Measurements from ENCODE around the gene AQP7.
"Not testable (repeated sequence)": the region's sequence is repeated elsewhere in the genome, so short reads cannot be mapped to it uniquely, and the experiment has no call there.

Gene AQP7

GRCh38 chr9:33393581-33393980 lies 8.8 kb downstream of the AQP7 start:
- DNase-seq: no peak

GRCh38 chr9:33392591-33393021 lies 9.8 kb downstream of the AQP7 start:
- not testable (repeated sequence) for DNase-seq

- peak; percentile 82 for DNase-seq
These were observed 11.1 kb downstream of the AQP7 start for GRCh38 chr9:33391111-33391771.

- no peak for DNase-seq
These were observed 14.0 kb downstream of the AQP7 start for GRCh38 chr9:33388110-33388994.

GRCh38 chr9:33386998-33387397 lies 15.4 kb downstream of the AQP7 start:
- not testable (repeated sequence) for DNase-seq

- not testable (repeated sequence) for DNase-seq
These were observed 15.7 kb downstream of the AQP7 start for GRCh38 chr9:33386641-33386996.

- not testable (repeated sequence) for DNase-seq
These were observed 16.3 kb downstream of the AQP7 start for GRCh38 chr9:33385979-33386640.

- DNase-seq: not testable (repeated sequence)
These were observed 16.8 kb downstream of the AQP7 start for GRCh38 chr9:33385536-33385935.

- not testable (repeated sequence) for DNase-seq
These were observed 19.0 kb downstream of the AQP7 start for GRCh38 chr9:33383396-33383795.

GRCh38 chr9:33382397-33382796 lies 20.0 kb downstream of the AQP7 start:
- DNase-seq: peak; percentile 7

- DNase-seq: peak; percentile 2
These were observed 21.1 kb downstream of the AQP7 start for GRCh38 chr9:33381231-33381791.

GRCh38 chr9:33380390-33381094 lies 21.8 kb downstream of the AQP7 start:
- no peak for DNase-seq

GRCh38 chr9:33379666-33380389 lies 22.5 kb downstream of the AQP7 start:
- DNase-seq: no peak

- no peak for DNase-seq
These were observed 24.1 kb downstream of the AQP7 start for GRCh38 chr9:33378121-33378795.

GRCh38 chr9:33377089-33377715 lies 25.2 kb downstream of the AQP7 start:
- DNase-seq: no peak

GRCh38 chr9:33375841-33376321 lies 26.5 kb downstream of the AQP7 start:
- DNase-seq: no peak

GRCh38 chr9:33375238-33375840 lies 27.0 kb downstream of the AQP7 start:
- peak; percentile 38 for DNase-seq

GRCh38 chr9:33374634-33375237 lies 27.6 kb downstream of the AQP7 start:
- peak; percentile 72 for DNase-seq

- DNase-seq: no peak
These were observed 28.2 kb downstream of the AQP7 start for GRCh38 chr9:33374190-33374589.

GRCh38 chr9:33372900-33373299 lies 29.5 kb downstream of the AQP7 start:
- no peak for DNase-seq

All from fibroblast of skin of right biceps (primary cell).